Caco-2 (cell line): ENCODE data around the gene SSR3. TPM values are rescaled to one million over a fixed set of nuclear protein-coding genes. Genes with fewer than 3 reads are reported as not detected.

Experiments
- BruUV-seq: library from RNA; stranded (reverse); fragments of 400-500 nt; replicated peaks from 2 replicates; lab custom pipeline; 2021; lab: Mats Ljungman, UMichigan
- CTCF ChIA-PET: fragments of 300-600 bp; sonication (Branson Sonifier 250); formaldehyde crosslinking; loops from one replicate; lab custom pipeline; 2022; ENCODE audit warnings: antibody characterized with exemption; lab: Charles Lee
- POLR2A ChIA-PET: fragments of 300-600 bp; sonication (Branson Sonifier 250); formaldehyde crosslinking; loops from one replicate; lab custom pipeline; 2022; ENCODE audit warnings: antibody characterized with exemption; lab: Charles Lee
- DNase-seq, 2 experiments: peaks; one replicate each; pipeline versions ENCODE4 v3.0.0 to v3.0.0-alpha.2; 2020 to 2022
- H3K27me3 ChIP-seq: replicated peaks from 2 replicates; pipeline ENCODE4 v1.6.0; 2011; ENCODE audit warnings: low read length; ENCODE audit not compliant: control insufficient read depth, insufficient read depth
- H3K36me3 ChIP-seq: 2 replicates; pipeline ENCODE4 v1.5.1; 2011; ENCODE audit warnings: low read length; ENCODE audit not compliant: control insufficient read depth, insufficient read depth
- H3K4me1 ChIP-seq: fragments of 250-450 bp; sonication (Bioruptor Pico); 2 replicates; pipeline ENCODE4 v1.5.1; 2020; ENCODE audit warnings: mild to moderate bottlenecking
- H3K4me3 ChIP-seq: 2 replicates; pipeline ENCODE4 v1.5.1; 2011; ENCODE audit warnings: low read depth, mild to moderate bottlenecking, control low read depth, low read length
- H3K9me3 ChIP-seq: fragments of 250-450 bp; sonication (Bioruptor Pico); 2 replicates; pipeline ENCODE4 v1.5.1; 2020; ENCODE audit warnings: mild to moderate bottlenecking, moderate library complexity
- H3K27ac Mint-ChIP-seq: one replicate; pipeline ENCODE4 v1.8.0; 2022; ENCODE audit warnings: mixed read lengths; ENCODE audit not compliant: unreplicated experiment
- H3K27me3 Mint-ChIP-seq: one replicate; pipeline ENCODE4 v1.8.0; 2022; ENCODE audit warnings: mixed read lengths; ENCODE audit not compliant: insufficient read depth, unreplicated experiment
- H3K36me3 Mint-ChIP-seq: one replicate; pipeline ENCODE4 v1.8.0; 2022; ENCODE audit warnings: mild to moderate bottlenecking, mixed read lengths; ENCODE audit not compliant: insufficient read depth, unreplicated experiment
- H3K4me1 Mint-ChIP-seq: one replicate; pipeline ENCODE4 v1.8.0; 2022; ENCODE audit warnings: low read depth, mixed read lengths; ENCODE audit not compliant: unreplicated experiment
- H3K4me3 Mint-ChIP-seq: one replicate; pipeline ENCODE4 v1.8.0; 2022; ENCODE audit warnings: mild to moderate bottlenecking, moderate library complexity, mixed read lengths; ENCODE audit not compliant: unreplicated experiment
- H3K9me3 Mint-ChIP-seq: one replicate; pipeline ENCODE4 v1.8.0; 2022; ENCODE audit warnings: mixed read lengths; ENCODE audit not compliant: unreplicated experiment
- CTCF ChIP-seq, 2 experiments: fragments of 200-600 bp in 1 of 2; IDR thresholded peaks; 1 replicate in 1 of 2; 2 replicates in 1 of 2; pipeline versions ENCODE4 v1.5.1 to v1.8.0; 2011 to 2022; ENCODE audit warnings: antibody characterized with exemption in 1 of 2, control low read depth in 1 of 2, inconsistent platforms in 1 of 2, low read depth in 1 of 2, low read length in 1 of 2, mild to moderate bottlenecking in 1 of 2, moderate library complexity in 1 of 2; ENCODE audit not compliant: insufficient read depth in 1 of 2, severe bottlenecking in 1 of 2, unreplicated experiment in 1 of 2
- intact Hi-C: fragments of 100-400 bp; cut with micrococcal nuclease; formaldehyde crosslinking; loops from one replicate; pipeline ENCODE4 v1.10.0; 2022; ENCODE audit not compliant: unreplicated experiment
- total RNA-seq: library from RNA; stranded (reverse); gene quantifications from 2 replicates; pipeline ENCODE4 v1.2.3, GENCODE V29; 2022

The SSR3 gene
- total RNA-seq, 1 experiment from 2014 or later = 186 TPM

GRCh38 chr3:156509189-156510174 is 45.4 kb downstream of the SSR3 start:
- Histone ChIP-seq H3K4me1 (0 out of 2 replicates have a peak, but pooled peaks cover 5% of the 10 kb centered on the region), H3K36me3 (no peaks in the 10 kb centered on the region), H3K9me3 (no peaks in the 10 kb centered on the region), H3K27me3 (no peaks in the 10 kb centered on the region; the same call in 1 of the 2 replicates), H3K4me3 (no peak overlapping the region)
- Mint-ChIP-seq H3K4me3 (no peak overlapping the region), H3K4me1 (no peaks in the 10 kb centered on the region), H3K9me3 (no peaks in the 10 kb centered on the region), H3K36me3 (no peaks in the 10 kb centered on the region), H3K27ac (no peak overlapping the region), H3K27me3 (peaks cover 12% of the 10 kb centered on the region)
- intact Hi-C loops = loop anchor here (1.0 to 2.0 kb wide), 4 partner anchors 53 to 359 kb away; no protein-coding TSS in a partner anchor
- ChIA-PET POLR2A (no interaction called here), CTCF (interaction anchor here (0.6 to 2.6 kb wide), 14 partner anchors 11 to 360 kb away, joined by 3 to 19 read pairs (median 4); partner anchors contain the start of genes SSR3 and TIPARP)
- TF ChIP-seq CTCF (IDR thresholded peaks at IDR 0.05; ENCODE audit: insufficient read depth in 1 of 2, low read depth in 1 of 2, low read length in 1 of 2, severe bottlenecking in 1 of 2, unreplicated experiment in 1 of 2) = peak; percentile 53 to 64
- BruUV-seq = no TSS peak
- peak in 1 of 2 experiments; percentile 42 for DNase-seq

- no peaks in the 10 kb centered on the region for H3K9me3 ChIP-seq
- no peak overlapping the region for H3K4me3 ChIP-seq
- ChIA-PET POLR2A (no interaction called here), CTCF (no interaction called here)
- BruUV-seq = no TSS peak
- no peaks in the 10 kb centered on the region for H3K36me3 ChIP-seq
- Mint-ChIP-seq H3K27me3 (peaks cover 12% of the 10 kb centered on the region), H3K4me1 (no peaks in the 10 kb centered on the region), H3K4me3 (no peak overlapping the region), H3K9me3 (no peaks in the 10 kb centered on the region), H3K27ac (no peak overlapping the region), H3K36me3 (no peaks in the 10 kb centered on the region)
- H3K27me3 ChIP-seq = no peaks in the 10 kb centered on the region; the same call in 1 of the 2 replicates
- DNase-seq = no peak
- TF ChIP-seq CTCF (IDR thresholded peaks at IDR 0.05; ENCODE audit: insufficient read depth in 1 of 2, low read depth in 1 of 2, low read length in 1 of 2, severe bottlenecking in 1 of 2, unreplicated experiment in 1 of 2) = no peak
- H3K4me1 ChIP-seq = no peaks in the 10 kb centered on the region
- intact Hi-C loops = no loop called here
Measured at GRCh38 chr3:156507285-156507684, 47.6 kb downstream of the SSR3 start.

GRCh38 chr3:156498307-156498706 is 56.6 kb downstream of the SSR3 start:
- CTCF ChIA-PET = no interaction called here

More at GRCh38 chr3:156498307-156498706, 56.6 kb downstream of the SSR3 start:
- no peak overlapping the region for H3K27ac Mint-ChIP-seq
- BruUV-seq = no TSS peak
- no peaks in the 10 kb centered on the region; the same call in 1 of the 2 replicates for H3K9me3 ChIP-seq
- no peaks in the 10 kb centered on the region for H3K36me3 Mint-ChIP-seq
- no peak for DNase-seq
- TF ChIP-seq CTCF (IDR thresholded peaks at IDR 0.05; ENCODE audit: insufficient read depth in 1 of 2, low read depth in 1 of 2, low read length in 1 of 2, severe bottlenecking in 1 of 2, unreplicated experiment in 1 of 2) = no peak
- H3K36me3 ChIP-seq = no peaks in the 10 kb centered on the region
- no peaks in the 10 kb centered on the region for H3K4me1 ChIP-seq
- no peaks in the 10 kb centered on the region for H3K27me3 ChIP-seq
- no peaks in the 10 kb centered on the region for H3K4me1 Mint-ChIP-seq
- H3K9me3 Mint-ChIP-seq = peaks cover 19% of the 10 kb centered on the region
- intact Hi-C loops = no loop called here
- POLR2A ChIA-PET = no interaction called here
- H3K27me3 Mint-ChIP-seq = peaks cover 3% of the 10 kb centered on the region
- H3K4me3 ChIP-seq = no peak overlapping the region
- no peak overlapping the region for H3K4me3 Mint-ChIP-seq
